Pancreas (tissue), 10 donors: Measurements from ENCODE around the gene FAM227B. TPM values are rescaled to one million over a fixed set of nuclear protein-coding genes. Genes with fewer than 3 reads are reported as not detected.

Experiments used
- ATAC-seq, 4 donors: fragments of 200-7000 bp; cut with Tn5 transposase; one replicate each; pipeline versions ENCODE4 v1.8.0 to v1.9.1; 2020; ENCODE audit warnings: mild to moderate bottlenecking in 4 of 4, moderate library complexity in 4 of 4
- DNase-seq, 6 donors: peaks; one replicate each; pipeline ENCODE4 v3.0.0-alpha.2; 2020
- FAIRE-seq: peaks from 2 replicates; lab custom pipeline; 2012; peaks lifted over from hg19 to GRCh38; lab: Jason Lieb, UNC
- H3K27ac ChIP-seq, 4 donors: fragments of 200-600 bp; sonication (generic); 1 replicate in 3 of 4; 2 replicates in 1 of 4; pipeline versions ENCODE4 v1.5.0 to v1.8.0; 2020
- H3K27me3 ChIP-seq, 4 donors: fragments of 200-600 bp; one replicate each; pipeline ENCODE4 v1.8.0; 2021
- H3K36me3 ChIP-seq, 3 donors: fragments of 200-600 bp; sonication (generic) in 1 of 3; one replicate each; pipeline versions ENCODE4 v1.5.0 to v1.8.0; 2020 to 2021
- H3K4me1 ChIP-seq, 3 donors: fragments of 200-600 bp; one replicate each; pipeline ENCODE4 v1.8.0; 2021
- H3K4me3 ChIP-seq, 4 donors: fragments of 200-600 bp; sonication (generic) in 2 of 4; one replicate each; pipeline versions ENCODE4 v1.5.0 to v1.8.0; 2020 to 2021
- H3K9me3 ChIP-seq, 4 donors: fragments of 200-600 bp; one replicate each; pipeline ENCODE4 v1.8.0; 2021
- WGBS, 2 donors: extraction: QIAGEN DNeasy Blood & Tissue Kit; methylation state at CpG; one replicate each; pipeline ENCODE4 v1.1.7; 2013; 5-methylcytosine and 5-hydroxymethylcytosine counted together
- intact Hi-C, 3 donors: fragments of 100-400 bp; cut with DNase I; formaldehyde crosslinking; loops; one replicate each; pipeline versions ENCODE4 v1.11.1 to v1.14.2; 2022
- polyA plus RNA-seq, 2 donors: library from polyadenylated mRNA; stranded (reverse); fragments of 200-250 nt; gene quantifications; one replicate each; pipeline ENCODE4 v1.2.3, GENCODE V29; 2013
- total RNA-seq, 6 donors: library from RNA; stranded (reverse); fragmentation: NEBNext Ultra II Directional in 4 of 6; extraction: Animal tissue kit (Norgen Biotek cat#: 25700) in 4 of 6; gene quantifications; one replicate each; pipeline versions ENCODE4 v1.2.1 to v1.2.4, GENCODE V29; 2021 to 2023
- TF ChIP-seq, protein P1 (sequence below), 4 donors: fragments of 200-600 bp; sonication (generic) in 3 of 4; IDR thresholded peaks; one replicate each; pipeline versions ENCODE4 v1.5.0 to v1.8.0; 2021; ENCODE audit warnings: antibody characterized with exemption in 4 of 4
- donor health status: healthy with polysubstance abuse.
- donor health status: DM: no; HTN: no; CAD: no; lungs with moderate emphysema.
- donor health status: DM: no; HTN: no; CAD: no.
- donor health status: control.
- donor health status: control.
- donor health status: Bipolar disorder and iron deficiency.
- donor health status: DM: yes; HTN: yes; CAD: no.
- donor health status: DM: no; HTN: no; CAD: no.
- donor health status: DM: no; HTN: no; CAD: no.
- donor health status: DM: yes; HTN: yes; CAD: no.

FAM227B gene
- total and polyA plus RNA-seq, 8 donors: 3.1 to 6.5 (median 4.1) TPM

- Histone ChIP-seq H3K4me1 (no peaks in the 10 kb centered on the region), H3K36me3 (peaks cover 0 to 6% (median 0%) of the 10 kb centered on the region in 3 donors), H3K27ac (no peak overlapping the region), H3K4me3 (no peak overlapping the region), H3K9me3 (no peaks in the 10 kb centered on the region), H3K27me3 (no peaks in the 10 kb centered on the region)
- TF ChIP-seq, protein P1, sequence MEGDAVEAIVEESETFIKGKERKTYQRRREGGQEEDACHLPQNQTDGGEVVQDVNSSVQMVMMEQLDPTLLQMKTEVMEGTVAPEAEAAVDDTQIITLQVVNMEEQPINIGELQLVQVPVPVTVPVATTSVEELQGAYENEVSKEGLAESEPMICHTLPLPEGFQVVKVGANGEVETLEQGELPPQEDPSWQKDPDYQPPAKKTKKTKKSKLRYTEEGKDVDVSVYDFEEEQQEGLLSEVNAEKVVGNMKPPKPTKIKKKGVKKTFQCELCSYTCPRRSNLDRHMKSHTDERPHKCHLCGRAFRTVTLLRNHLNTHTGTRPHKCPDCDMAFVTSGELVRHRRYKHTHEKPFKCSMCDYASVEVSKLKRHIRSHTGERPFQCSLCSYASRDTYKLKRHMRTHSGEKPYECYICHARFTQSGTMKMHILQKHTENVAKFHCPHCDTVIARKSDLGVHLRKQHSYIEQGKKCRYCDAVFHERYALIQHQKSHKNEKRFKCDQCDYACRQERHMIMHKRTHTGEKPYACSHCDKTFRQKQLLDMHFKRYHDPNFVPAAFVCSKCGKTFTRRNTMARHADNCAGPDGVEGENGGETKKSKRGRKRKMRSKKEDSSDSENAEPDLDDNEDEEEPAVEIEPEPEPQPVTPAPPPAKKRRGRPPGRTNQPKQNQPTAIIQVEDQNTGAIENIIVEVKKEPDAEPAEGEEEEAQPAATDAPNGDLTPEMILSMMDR (IDR thresholded peaks at IDR 0.05): no peak
- DNase-seq: no peak
- WGBS, 2 donors: 97 to 98% methylated on average over 4 of the region's 4 CpGs
- FAIRE-seq: no peak
- ATAC-seq: no peak
- intact Hi-C loops: loop anchor here in 1 of 3 donors (5.0 kb wide), 1 partner anchor 48 kb away; no protein-coding TSS in a partner anchor
Measured at GRCh38 chr15:49279521-49280456, 340.8 kb downstream of the FAM227B start.

- H3K9me3 ChIP-seq: no peaks in the 10 kb centered on the region
- 96 to 97% methylated on average over 5 of the region's 5 CpGs for WGBS, 2 donors
- DNase-seq (no peak), FAIRE-seq (no peak), ATAC-seq (no peak)
- no peaks in the 10 kb centered on the region for H3K36me3 ChIP-seq
- H3K4me3 ChIP-seq: no peak overlapping the region
- TF ChIP-seq, protein P1 (IDR thresholded peaks at IDR 0.05): no peak
- no peaks in the 10 kb centered on the region for H3K4me1 ChIP-seq
- no peaks in the 10 kb centered on the region for H3K27me3 ChIP-seq
- H3K27ac ChIP-seq: no peak overlapping the region
- intact Hi-C loops: no loop called here
Measured at GRCh38 chr15:49278751-49279150, 341.9 kb downstream of the FAM227B start.

Other genes with a start within 250 kb of the FAM227B start
- gene FGF7, start 197.6 kb downstream of the FAM227B start, total RNA-seq: 10 to 100 TPM in 1 of 6 donors, 1 to 10 TPM in 5; 1.2 to 14.4 (median 3.9) TPM
- 1 to 10 TPM; 3.6 to 6.5 TPM for gene FGF7, start 197.6 kb downstream of the FAM227B start, polyA plus RNA-seq
- 10 to 100 TPM; 18.4 to 31.6 (median 24.8) TPM for gene DTWD1, start 230 bp upstream of the FAM227B start, total RNA-seq
- gene DTWD1, start 230 bp upstream of the FAM227B start, polyA plus RNA-seq: 10 to 100 TPM; 21.1 to 21.6 TPM